IMR-90 (cell line): ENCODE data around the gene NPC1. TPM values are rescaled to one million over a fixed set of nuclear protein-coding genes. Genes with fewer than 3 reads are reported as not detected.

Source experiments
- ATAC-seq: fragments of 200-7000 bp; cut with Tn5 transposase; 2 replicates; pipeline ENCODE4 v1.9.1; 2020; ENCODE audit warnings: low read depth, mild to moderate bottlenecking, moderate library complexity
- BruUV-seq: library from RNA; stranded (reverse); fragments of 400-500 nt; replicated peaks from 2 replicates; lab custom pipeline; 2021; lab: Mats Ljungman, UMichigan
- CTCF ChIA-PET: fragments of 300-600 bp; formaldehyde crosslinking; extraction: SDS; loops from one replicate; lab custom pipeline; 2021; ENCODE audit warnings: antibody characterized with exemption; lab: Yijun Ruan, JAX
- POLR2A ChIA-PET: fragments of 300-600 bp; sonication (Branson Sonifier 250); formaldehyde crosslinking; loops from one replicate; lab custom pipeline; 2022; ENCODE audit warnings: antibody characterized with exemption; ENCODE audit not compliant: unreplicated experiment; lab: Charles Lee
- DNase-seq: peaks from one replicate; pipeline ENCODE4 v3.0.0; 2013
- H2AFZ ChIP-seq: replicated peaks from 2 replicates; pipeline ENCODE3; 2013; ENCODE audit warnings: low read length, mild to moderate bottlenecking; ENCODE audit not compliant: poor library complexity
- H2AK5ac ChIP-seq: 2 replicates; pipeline ENCODE4 v1.6.1; 2013; ENCODE audit warnings: low read depth, low read length, inconsistent platforms
- H2AK9ac ChIP-seq: replicated peaks from 2 replicates; pipeline ENCODE3; 2013; ENCODE audit warnings: mild to moderate bottlenecking, low read depth, low read length, moderate library complexity; ENCODE audit not compliant: poor library complexity
- H2BK120ac ChIP-seq: 2 replicates; pipeline ENCODE4 v1.6.1; 2013; ENCODE audit warnings: low read depth, low read length, inconsistent platforms
- H2BK15ac ChIP-seq: 3 replicates; pipeline ENCODE4 v1.6.1; 2013; ENCODE audit warnings: low read depth, low read length, inconsistent platforms
- H2BK20ac ChIP-seq: 2 replicates; pipeline ENCODE4 v1.6.1; 2013; ENCODE audit warnings: low read depth, mild to moderate bottlenecking, inconsistent platforms, low read length, moderate library complexity
- H2BK5ac ChIP-seq: 2 replicates; pipeline ENCODE4 v1.6.1; 2013; ENCODE audit warnings: mild to moderate bottlenecking, low read depth, low read length, inconsistent platforms; ENCODE audit not compliant: poor library complexity, severe bottlenecking
- H3K14ac ChIP-seq: replicated peaks from 2 replicates; pipeline ENCODE4 v1.6.1; 2013; ENCODE audit warnings: low read depth, low read length, inconsistent platforms
- H3K18ac ChIP-seq: 2 replicates; pipeline ENCODE4 v1.6.1; 2013; ENCODE audit warnings: low read depth, low read length, control low read depth
- H3K23ac ChIP-seq: 2 replicates; pipeline ENCODE4 v1.6.1; 2013; ENCODE audit warnings: low read depth, low read length, inconsistent platforms
- H3K27ac ChIP-seq: 2 replicates; pipeline ENCODE4 v1.5.1; 2013; ENCODE audit warnings: mild to moderate bottlenecking, control low read depth, low read length; ENCODE audit not compliant: insufficient read depth
- H3K27me3 ChIP-seq: 2 replicates; pipeline ENCODE4 v1.6.1; 2013; ENCODE audit warnings: low read length; ENCODE audit not compliant: control insufficient read depth, insufficient read depth
- H3K36me3 ChIP-seq: 2 replicates; pipeline ENCODE4 v1.6.1; 2013; ENCODE audit warnings: low read length, mixed read lengths; ENCODE audit not compliant: control insufficient read depth, insufficient read depth
- H3K4ac ChIP-seq: 2 replicates; pipeline ENCODE4 v1.6.1; 2013; ENCODE audit warnings: low read depth, low read length, inconsistent platforms
- H3K4me1 ChIP-seq: 2 replicates; pipeline ENCODE4 v1.6.1; 2013; ENCODE audit warnings: low read length, mixed read lengths; ENCODE audit not compliant: control insufficient read depth, insufficient read depth
- H3K4me2 ChIP-seq: 2 replicates; pipeline ENCODE4 v1.6.1; 2013; ENCODE audit warnings: low read depth, mild to moderate bottlenecking, control low read depth, low read length, moderate library complexity
- H3K4me3 ChIP-seq: 2 replicates; pipeline ENCODE4 v1.5.1; 2013; ENCODE audit warnings: low read depth, mild to moderate bottlenecking, control low read depth, low read length, moderate library complexity; ENCODE audit not compliant: insufficient read depth
- H3K56ac ChIP-seq: 2 replicates; pipeline ENCODE4 v1.6.1; 2013; ENCODE audit warnings: low read length, inconsistent platforms; ENCODE audit not compliant: insufficient read depth; ENCODE audit errors: extremely low read depth
- H3K79me1 ChIP-seq, 2 experiments: 2 replicates each; pipeline ENCODE4 v1.6.1; 2013; ENCODE audit warnings: low read length in 2 of 2, inconsistent platforms in 1 of 2, low read depth in 1 of 2
- H3K9ac ChIP-seq: 2 replicates; pipeline ENCODE4 v1.6.1; 2013; ENCODE audit warnings: low read depth, low read length, control low read depth
- H3K9me1 ChIP-seq: 2 replicates; pipeline ENCODE4 v1.6.1; 2013; ENCODE audit warnings: low read length, inconsistent platforms; ENCODE audit not compliant: insufficient read depth
- H3K9me3 ChIP-seq: 2 replicates; pipeline ENCODE4 v1.6.1; 2013; ENCODE audit warnings: low read length; ENCODE audit not compliant: control insufficient read depth, insufficient read depth
- H4K20me1 ChIP-seq: 2 replicates; pipeline ENCODE4 v1.6.1; 2013; ENCODE audit warnings: low read length, inconsistent platforms; ENCODE audit not compliant: insufficient read depth
- H4K5ac ChIP-seq: 2 replicates; pipeline ENCODE4 v1.6.1; 2013; ENCODE audit warnings: mild to moderate bottlenecking, low read depth, low read length, control low read depth
- H4K8ac ChIP-seq, 2 experiments: 2 replicates each; pipeline ENCODE4 v1.6.1; 2013; ENCODE audit warnings: low read depth in 2 of 2, low read length in 2 of 2, control low read depth in 1 of 2, inconsistent platforms in 1 of 2
- H4K91ac ChIP-seq: 2 replicates; pipeline ENCODE4 v1.6.1; 2013; ENCODE audit warnings: low read depth, low read length, inconsistent platforms; ENCODE audit not compliant: insufficient read depth
- CHD1 ChIP-seq: IDR thresholded peaks from 2 replicates; pipeline ENCODE4 v1.6.1; 2012; ENCODE audit warnings: low read depth, low read length, improper control_type of control experiment
- ELK1 ChIP-seq: fragments of 150-350 bp; IDR thresholded peaks from 2 replicates; pipeline ENCODE4 v1.6.1; 2016; ENCODE audit warnings: low read depth, mild to moderate bottlenecking, low read length, moderate library complexity, borderline replicate concordance
- FOS ChIP-seq: fragments of 150-350 bp; IDR thresholded peaks from 2 replicates; pipeline ENCODE4 v1.6.1; 2016; ENCODE audit warnings: low read depth, low read length
- RAD21 ChIP-seq: IDR thresholded peaks from 2 replicates; pipeline ENCODE4 v1.6.1; 2012; ENCODE audit warnings: low read length, improper control_type of control experiment
- RCOR1 ChIP-seq: IDR thresholded peaks from 2 replicates; pipeline ENCODE4 v1.6.1; 2012; ENCODE audit warnings: mild to moderate bottlenecking, low read length, improper control_type of control experiment; ENCODE audit not compliant: insufficient replicate concordance
- RFX5 ChIP-seq: IDR thresholded peaks from 2 replicates; pipeline ENCODE4 v1.8.0; 2012; ENCODE audit warnings: low read depth, mild to moderate bottlenecking, low read length, moderate library complexity
- USF2 ChIP-seq: fragments of 150-350 bp; IDR thresholded peaks from 2 replicates; pipeline ENCODE4 v1.6.1; 2017; ENCODE audit warnings: mild to moderate bottlenecking, antibody characterized with exemption, low read length, low read depth
- WGBS, 2 experiments: methylation state at CpG; one replicate each; pipeline versions ENCODE4 v1.1.5 to v1.1.7; 2013; ENCODE audit warnings: missing lambda C conversion rate in 2 of 2; ENCODE audit not compliant: insufficient read length in 1 of 2; ENCODE audit errors: extremely low coverage in 2 of 2; 5-methylcytosine and 5-hydroxymethylcytosine counted together
- dilution Hi-C: fragments of 300-500 bp; cut with HindIII; formaldehyde crosslinking; loops from one replicate; pipeline ENCODE4 v1.14.3; 2018; ENCODE audit warnings: low sequenced_read_pairs; ENCODE audit not compliant: unreplicated experiment
- in situ Hi-C: fragments of 300-500 bp; cut with MboI; formaldehyde crosslinking; loops from 3 replicates; pipeline ENCODE4 v1.14.3; 2019; ENCODE audit warnings: low sequenced_read_pairs, inconsistent platforms, mixed read lengths
- intact Hi-C: fragments of 100-400 bp; cut with micrococcal nuclease; formaldehyde crosslinking; loops from 2 replicates; pipeline ENCODE4 v1.10.0; 2022
- polyA plus RNA-seq, 3 experiments: library from polyadenylated mRNA; depleted of rRNA; stranded (reverse); fragments of >200 nt; gene quantifications; 2 replicates each; pipeline ENCODE4 v1.2.3, GENCODE V29; 2012; ENCODE audit warnings: low replicate concordance in 1 of 3
- total RNA-seq: library from RNA; depleted of rRNA; stranded (reverse); fragments of >200 nt; gene quantifications from 2 replicates; pipeline ENCODE4 v1.2.3, GENCODE V29; 2012
- TF ChIP-seq, protein P1 (sequence below): conservative IDR thresholded peaks from 2 replicates; pipeline ENCODE4 v1.5.1; 2012; ENCODE audit warnings: mild to moderate bottlenecking, low read depth, low read length, improper control_type of control experiment

The NPC1 gene
- total and polyA plus RNA-seq, 2 of the 4 experiments (the other 2 are of a cell fraction) = 7.5 to 7.9 TPM

DNA sequence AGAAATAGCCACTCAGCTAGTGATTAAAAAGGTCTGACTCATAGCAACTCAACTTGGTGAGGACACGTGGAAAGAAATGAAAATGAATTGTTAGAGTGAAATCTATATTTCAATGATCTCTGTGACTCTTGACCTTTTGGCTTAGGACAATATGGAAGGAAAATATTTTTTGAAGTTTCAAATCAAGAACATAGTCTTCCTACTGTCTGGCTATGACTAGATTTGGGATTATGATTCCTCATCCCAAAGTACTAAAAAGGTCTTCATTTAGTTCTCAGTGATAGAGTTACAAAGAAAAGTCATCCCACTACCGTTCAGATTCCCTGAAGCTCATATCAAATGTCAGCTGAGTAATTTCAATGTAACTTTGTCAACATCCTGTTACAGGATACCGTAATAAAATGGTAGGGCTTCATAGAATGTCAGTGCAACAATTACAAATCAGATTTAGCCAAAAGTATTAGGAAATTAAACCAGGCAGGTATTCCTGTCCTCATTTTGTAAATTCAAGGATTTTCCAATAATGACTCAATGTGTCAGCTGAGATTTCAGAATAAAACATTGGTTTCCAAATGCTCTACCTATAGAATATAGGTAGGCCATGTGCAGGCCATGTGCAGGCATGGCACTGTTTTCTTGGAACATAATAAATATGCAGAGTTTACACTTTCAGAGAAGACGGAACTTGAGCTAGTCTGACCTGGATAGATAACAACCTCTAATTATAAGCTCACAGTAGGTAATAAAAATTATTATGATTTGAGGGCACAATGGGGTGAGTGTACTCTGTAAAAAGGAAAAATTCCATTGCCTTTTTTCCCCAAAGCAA lies 40.4 kb upstream of the NPC1 start (continued):
- TF ChIP-seq, protein P1, sequence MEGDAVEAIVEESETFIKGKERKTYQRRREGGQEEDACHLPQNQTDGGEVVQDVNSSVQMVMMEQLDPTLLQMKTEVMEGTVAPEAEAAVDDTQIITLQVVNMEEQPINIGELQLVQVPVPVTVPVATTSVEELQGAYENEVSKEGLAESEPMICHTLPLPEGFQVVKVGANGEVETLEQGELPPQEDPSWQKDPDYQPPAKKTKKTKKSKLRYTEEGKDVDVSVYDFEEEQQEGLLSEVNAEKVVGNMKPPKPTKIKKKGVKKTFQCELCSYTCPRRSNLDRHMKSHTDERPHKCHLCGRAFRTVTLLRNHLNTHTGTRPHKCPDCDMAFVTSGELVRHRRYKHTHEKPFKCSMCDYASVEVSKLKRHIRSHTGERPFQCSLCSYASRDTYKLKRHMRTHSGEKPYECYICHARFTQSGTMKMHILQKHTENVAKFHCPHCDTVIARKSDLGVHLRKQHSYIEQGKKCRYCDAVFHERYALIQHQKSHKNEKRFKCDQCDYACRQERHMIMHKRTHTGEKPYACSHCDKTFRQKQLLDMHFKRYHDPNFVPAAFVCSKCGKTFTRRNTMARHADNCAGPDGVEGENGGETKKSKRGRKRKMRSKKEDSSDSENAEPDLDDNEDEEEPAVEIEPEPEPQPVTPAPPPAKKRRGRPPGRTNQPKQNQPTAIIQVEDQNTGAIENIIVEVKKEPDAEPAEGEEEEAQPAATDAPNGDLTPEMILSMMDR = no peak

DNA sequence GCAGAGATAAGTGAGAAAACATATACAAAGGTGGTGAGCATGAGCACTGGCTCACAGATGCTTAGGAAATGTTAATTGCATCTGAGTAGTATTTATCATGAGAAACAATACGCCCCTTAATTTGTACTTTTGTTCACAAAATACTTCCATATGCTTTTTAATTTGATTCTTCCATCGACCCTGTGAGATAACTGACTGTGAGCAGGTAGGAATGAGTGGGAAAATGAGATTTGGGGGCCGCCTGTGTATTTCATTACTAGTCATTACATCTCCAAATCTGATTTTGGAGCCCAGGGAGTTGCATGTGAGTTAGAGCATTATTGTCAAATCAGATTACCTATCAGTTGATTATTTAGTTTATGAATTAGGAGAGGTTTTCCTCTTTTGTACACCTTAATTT lies 36.7 kb upstream of the NPC1 start:
- H3K14ac ChIP-seq = no peak overlapping the region
- no peak for DNase-seq
- no peak overlapping the region for H4K91ac ChIP-seq
- WGBS, 2 experiments = no CpG with 5 or more reads among the region's 3 CpGs
- H3K9ac ChIP-seq = no peak overlapping the region
- no peaks in the 10 kb centered on the region for H3K9me3 ChIP-seq
- peaks cover 10% of the 10 kb centered on the region for H3K9me1 ChIP-seq
- H3K79me1 ChIP-seq = no peaks in the 10 kb centered on the region
- H3K36me3 ChIP-seq = no peaks in the 10 kb centered on the region
- in situ Hi-C loops (loop anchor here (5.0 to 10.0 kb wide), 2 partner anchors 189 to 492 kb away; no protein-coding TSS in a partner anchor), intact Hi-C loops (loop anchor here (10.0 kb wide), 1 partner anchor 392 kb away; the partner anchor contains the start of gene TTC39C), dilution Hi-C loops (no loop called here)
- H2AK9ac ChIP-seq = no peak overlapping the region
- H3K4me3 ChIP-seq = no peak overlapping the region
- H3K4me2 ChIP-seq = no peak overlapping the region
- no peak overlapping the region for H3K18ac ChIP-seq
- no peak overlapping the region for H3K23ac ChIP-seq
- no peak overlapping the region for H2AFZ ChIP-seq
- H2AK5ac ChIP-seq = no peak overlapping the region
- no peak overlapping the region for H2BK120ac ChIP-seq
- ChIA-PET CTCF (no interaction called here), POLR2A (no interaction called here)
- no peak overlapping the region for H2BK15ac ChIP-seq
- ATAC-seq = no peak
- H4K5ac ChIP-seq = no peak overlapping the region
- peaks cover 14% of the 10 kb centered on the region for H3K4me1 ChIP-seq
- no peak overlapping the region for H2BK20ac ChIP-seq
- no peak overlapping the region for H3K56ac ChIP-seq
- peaks cover 23% of the 10 kb centered on the region for H3K27me3 ChIP-seq
- no peak overlapping the region for H3K27ac ChIP-seq
- no peaks in the 10 kb centered on the region for H4K20me1 ChIP-seq
- no peak overlapping the region for H4K8ac ChIP-seq
- H3K4ac ChIP-seq = no peak overlapping the region
- BruUV-seq = no TSS peak
- no peak overlapping the region for H2BK5ac ChIP-seq
- no peak for TF ChIP-seq USF2
- TF ChIP-seq RFX5 = no peak
- no peak for TF ChIP-seq ELK1
- no peak for TF ChIP-seq RAD21
- TF ChIP-seq, protein P1 = no peak
- no peak for TF ChIP-seq FOS
- TF ChIP-seq RCOR1 = no peak
- TF ChIP-seq CHD1 = no peak
